ENCODE data around the gene ACTL8. TPM values are rescaled to one million over a fixed set of nuclear protein-coding genes. Genes with fewer than 3 reads are reported as not detected.

Gene ACTL8
- total and polyA plus RNA-seq, 2 donors (not counting 1 experiment from before 2014, with no cell fraction given), result 0.15 TPM; not detected in 1

DNA sequence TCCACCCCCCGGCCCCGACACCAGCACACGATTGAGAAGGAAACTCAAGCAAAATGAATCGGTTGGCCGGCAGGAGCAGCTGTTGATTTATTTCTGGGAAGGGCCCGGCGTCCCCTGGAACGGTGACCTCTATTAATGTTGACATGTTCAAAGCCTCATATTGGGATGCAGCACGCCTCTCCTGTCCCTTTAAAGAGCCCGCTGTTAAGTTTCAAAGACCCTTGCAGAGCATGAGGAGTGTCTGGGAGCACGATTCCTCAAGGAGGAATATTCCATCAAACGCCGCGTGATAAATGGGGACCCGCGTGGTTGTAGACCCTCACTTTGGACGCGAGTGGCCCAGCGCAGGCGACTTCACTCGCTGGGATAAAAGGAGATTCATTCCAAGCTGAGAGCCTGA lies 21.5 kb upstream of the ACTL8 start:
- Histone ChIP-seq H3K36me3 (ENCODE audit: control insufficient read depth, insufficient read depth, low read length) (no peaks in the 10 kb centered on the region), H3K79me2 (ENCODE audit: control insufficient read depth, insufficient read depth, low read length) (no peaks in the 10 kb centered on the region), H3K4me1 (ENCODE audit: control insufficient read depth, extremely low read depth, insufficient read depth, low read length) (no peaks in the 10 kb centered on the region), H3K4me2 (ENCODE audit: extremely low read depth, insufficient read depth, low read length) (no peak overlapping the region), H3K4me3 (replicated peaks in 1 of 4; ENCODE audit: control extremely low read depth in 1 of 4, insufficient read depth in 1 of 4, low read depth in 3 of 4, low read length in 4 of 4) (no peak overlapping the region), H3K27ac (ENCODE audit: insufficient read depth, low read length) (no peak overlapping the region), H3K9me3 (ENCODE audit: control insufficient read depth, insufficient read depth, low read depth, low read length) (no peaks in the 10 kb centered on the region), H3K9ac (ENCODE audit: insufficient read depth, low read length) (no peak overlapping the region), H2AFZ (ENCODE audit: low read length) (no peak overlapping the region), H3K27me3 (ENCODE audit: control insufficient read depth, insufficient read depth, low read length) (no peaks in the 10 kb centered on the region), H4K20me1 (ENCODE audit: control insufficient read depth, extremely low read depth, insufficient read depth, low read length) (no peaks in the 10 kb centered on the region)
- TF ChIP-seq EZH2 (IDR thresholded peaks at IDR 0.05; ENCODE audit: low read length, missing control alignments), result no peak
- TF ChIP-seq, protein P1, sequence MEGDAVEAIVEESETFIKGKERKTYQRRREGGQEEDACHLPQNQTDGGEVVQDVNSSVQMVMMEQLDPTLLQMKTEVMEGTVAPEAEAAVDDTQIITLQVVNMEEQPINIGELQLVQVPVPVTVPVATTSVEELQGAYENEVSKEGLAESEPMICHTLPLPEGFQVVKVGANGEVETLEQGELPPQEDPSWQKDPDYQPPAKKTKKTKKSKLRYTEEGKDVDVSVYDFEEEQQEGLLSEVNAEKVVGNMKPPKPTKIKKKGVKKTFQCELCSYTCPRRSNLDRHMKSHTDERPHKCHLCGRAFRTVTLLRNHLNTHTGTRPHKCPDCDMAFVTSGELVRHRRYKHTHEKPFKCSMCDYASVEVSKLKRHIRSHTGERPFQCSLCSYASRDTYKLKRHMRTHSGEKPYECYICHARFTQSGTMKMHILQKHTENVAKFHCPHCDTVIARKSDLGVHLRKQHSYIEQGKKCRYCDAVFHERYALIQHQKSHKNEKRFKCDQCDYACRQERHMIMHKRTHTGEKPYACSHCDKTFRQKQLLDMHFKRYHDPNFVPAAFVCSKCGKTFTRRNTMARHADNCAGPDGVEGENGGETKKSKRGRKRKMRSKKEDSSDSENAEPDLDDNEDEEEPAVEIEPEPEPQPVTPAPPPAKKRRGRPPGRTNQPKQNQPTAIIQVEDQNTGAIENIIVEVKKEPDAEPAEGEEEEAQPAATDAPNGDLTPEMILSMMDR (conservative IDR thresholded peaks at IDR 0.05 in 1 of 2, IDR thresholded peaks at IDR 0.05 in 1 of 2; ENCODE audit: low read depth in 1 of 2, low read length in 2 of 2), result no peak
- DNase-seq (ENCODE audit: low read depth in 2 of 2), result no peak

DNA sequence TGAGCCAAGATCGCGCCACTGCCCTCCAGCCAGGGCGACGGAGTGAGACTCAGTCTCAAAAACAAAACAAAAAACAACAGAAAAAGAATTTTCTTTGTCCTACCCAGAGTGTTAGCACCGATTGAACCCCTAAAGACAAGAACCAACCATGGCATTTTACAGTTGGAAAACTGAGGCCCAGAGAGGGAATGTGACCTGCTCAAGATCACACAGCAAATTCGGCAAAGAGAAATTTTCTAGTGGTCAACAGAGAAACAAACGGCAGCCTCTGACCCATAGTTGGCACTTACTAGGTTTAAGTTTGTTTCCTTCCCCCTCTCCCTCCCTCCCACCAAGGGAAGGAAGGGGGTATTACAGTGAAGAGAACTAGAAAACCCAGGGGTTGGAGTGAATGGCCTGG lies 20.5 kb upstream of the ACTL8 start:
- Histone ChIP-seq H2AFZ (ENCODE audit: low read length) (no peak overlapping the region), H4K20me1 (ENCODE audit: control insufficient read depth, extremely low read depth, insufficient read depth, low read length) (no peaks in the 10 kb centered on the region), H3K9ac (ENCODE audit: insufficient read depth, low read length) (no peak overlapping the region), H3K27ac (ENCODE audit: insufficient read depth, low read length) (no peak overlapping the region), H3K27me3 (ENCODE audit: control insufficient read depth, insufficient read depth, low read length) (no peaks in the 10 kb centered on the region), H3K79me2 (ENCODE audit: control insufficient read depth, insufficient read depth, low read length) (no peaks in the 10 kb centered on the region), H3K4me2 (ENCODE audit: extremely low read depth, insufficient read depth, low read length) (no peak overlapping the region), H3K9me3 (ENCODE audit: control insufficient read depth, insufficient read depth, low read depth, low read length) (no peaks in the 10 kb centered on the region), H3K36me3 (ENCODE audit: control insufficient read depth, insufficient read depth, low read length) (no peaks in the 10 kb centered on the region), H3K4me3 (replicated peaks in 1 of 4; ENCODE audit: control extremely low read depth in 1 of 4, insufficient read depth in 1 of 4, low read depth in 3 of 4, low read length in 4 of 4) (no peak overlapping the region), H3K4me1 (ENCODE audit: control insufficient read depth, extremely low read depth, insufficient read depth, low read length) (no peaks in the 10 kb centered on the region)
- DNase-seq (ENCODE audit: low read depth in 2 of 2), result no peak
- TF ChIP-seq, protein P1 (conservative IDR thresholded peaks at IDR 0.05 in 1 of 2, IDR thresholded peaks at IDR 0.05 in 1 of 2; ENCODE audit: low read depth in 1 of 2, low read length in 2 of 2), result no peak
- no peak for TF ChIP-seq EZH2 (IDR thresholded peaks at IDR 0.05; ENCODE audit: low read length, missing control alignments)

DNA sequence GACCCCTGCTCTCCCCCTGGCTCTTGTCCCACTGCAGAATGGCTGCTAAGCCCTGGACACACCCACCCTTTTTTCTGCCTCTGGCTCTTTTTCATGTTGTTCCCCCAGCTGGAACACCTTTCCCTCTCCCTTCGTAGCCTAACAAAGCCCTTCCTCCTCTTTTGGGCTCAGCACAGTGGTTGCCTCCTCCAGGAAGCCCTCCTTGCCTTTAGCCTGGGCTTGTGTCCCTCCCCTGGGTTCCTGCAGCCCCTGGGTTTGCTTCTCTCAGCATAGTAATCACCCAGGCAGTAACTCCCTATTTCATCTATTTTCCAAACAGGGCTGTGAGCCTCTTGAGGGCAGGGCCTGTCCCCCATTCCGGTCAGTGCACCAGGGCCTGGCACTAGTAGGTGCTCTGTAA lies 19.8 kb upstream of the ACTL8 start:
- no peak for TF ChIP-seq EZH2 (IDR thresholded peaks at IDR 0.05; ENCODE audit: low read length, missing control alignments)
- TF ChIP-seq, protein P1 (conservative IDR thresholded peaks at IDR 0.05 in 1 of 2, IDR thresholded peaks at IDR 0.05 in 1 of 2; ENCODE audit: low read depth in 1 of 2, low read length in 2 of 2), result no peak
- H3K4me2 ChIP-seq (ENCODE audit: extremely low read depth, insufficient read depth, low read length), result no peak overlapping the region
- no peak overlapping the region for H3K4me3 ChIP-seq (replicated peaks in 1 of 4; ENCODE audit: control extremely low read depth in 1 of 4, insufficient read depth in 1 of 4, low read depth in 3 of 4, low read length in 4 of 4)
- H3K9ac ChIP-seq (ENCODE audit: insufficient read depth, low read length), result no peak overlapping the region
- no peak overlapping the region for H3K27ac ChIP-seq (ENCODE audit: insufficient read depth, low read length)
- H3K36me3 ChIP-seq (ENCODE audit: control insufficient read depth, insufficient read depth, low read length), result no peaks in the 10 kb centered on the region
- H3K4me1 ChIP-seq (ENCODE audit: control insufficient read depth, extremely low read depth, insufficient read depth, low read length), result no peaks in the 10 kb centered on the region
- no peak overlapping the region for H2AFZ ChIP-seq (ENCODE audit: low read length)
- DNase-seq (ENCODE audit: low read depth in 2 of 2), result no peak
- H4K20me1 ChIP-seq (ENCODE audit: control insufficient read depth, extremely low read depth, insufficient read depth, low read length), result no peaks in the 10 kb centered on the region
- no peaks in the 10 kb centered on the region for H3K9me3 ChIP-seq (ENCODE audit: control insufficient read depth, insufficient read depth, low read depth, low read length)
- no peaks in the 10 kb centered on the region for H3K27me3 ChIP-seq (ENCODE audit: control insufficient read depth, insufficient read depth, low read length)
- no peaks in the 10 kb centered on the region for H3K79me2 ChIP-seq (ENCODE audit: control insufficient read depth, insufficient read depth, low read length)
